Tibial artery (tissue), 4 donors: Measurements from ENCODE around the gene COQ3.

Source experiments
- DNase-seq, 2 donors: peaks; one replicate each; pipeline ENCODE4 v3.0.0-alpha.2; 2019
- H3K27ac ChIP-seq, 2 donors: fragments of 200-600 bp; sonication (generic) in 1 of 2; 1 replicate in 1 of 2; 2 replicates in 1 of 2; pipeline ENCODE4 v1.5.1; 2018 to 2019; ENCODE audit warnings: mild to moderate bottlenecking in 1 of 2
- H3K27me3 ChIP-seq, 2 donors: fragments of 200-600 bp; sonication (generic) in 1 of 2; one replicate each; pipeline versions ENCODE4 v1.5.1 to v1.6.0; 2016 to 2019
- H3K36me3 ChIP-seq, 3 donors: fragments of 200-600 bp; sonication (generic) in 2 of 3; one replicate each; pipeline ENCODE4 v1.5.1; 2016 to 2019; ENCODE audit warnings: mild to moderate bottlenecking in 2 of 3
- H3K4me1 ChIP-seq, 4 donors: fragments of 200-600 bp; sonication (generic) in 2 of 4; 1 replicate in 3 of 4; 2 replicates in 1 of 4; pipeline ENCODE4 v1.5.1; 2016 to 2019
- H3K4me3 ChIP-seq, 2 donors: fragments of 200-600 bp; sonication (generic) in 1 of 2; 1 replicate in 1 of 2; 2 replicates in 1 of 2; pipeline ENCODE4 v1.5.1; 2018 to 2019; ENCODE audit warnings: mild to moderate bottlenecking in 2 of 2
- H3K9me3 ChIP-seq, 3 donors: fragments of 200-600 bp; sonication (generic) in 1 of 3; one replicate each; pipeline ENCODE4 v1.5.1; 2016 to 2019
- intact Hi-C: fragments of 100-400 bp; cut with DNase I; formaldehyde crosslinking; loops from one replicate; pipeline ENCODE4 v1.15.0; 2023; ENCODE audit warnings: low total_unique reads
- TF ChIP-seq, protein P1 (sequence below), 2 experiments: fragments of 200-600 bp in 1 of 2; fragments of 450-650 bp in 1 of 2; IDR thresholded peaks; one replicate each; pipeline ENCODE4 v1.5.1; 2017 to 2019; ENCODE audit warnings: antibody characterized with exemption in 2 of 2, mild to moderate bottlenecking in 1 of 2, moderate library complexity in 1 of 2

COQ3 gene

DNA sequence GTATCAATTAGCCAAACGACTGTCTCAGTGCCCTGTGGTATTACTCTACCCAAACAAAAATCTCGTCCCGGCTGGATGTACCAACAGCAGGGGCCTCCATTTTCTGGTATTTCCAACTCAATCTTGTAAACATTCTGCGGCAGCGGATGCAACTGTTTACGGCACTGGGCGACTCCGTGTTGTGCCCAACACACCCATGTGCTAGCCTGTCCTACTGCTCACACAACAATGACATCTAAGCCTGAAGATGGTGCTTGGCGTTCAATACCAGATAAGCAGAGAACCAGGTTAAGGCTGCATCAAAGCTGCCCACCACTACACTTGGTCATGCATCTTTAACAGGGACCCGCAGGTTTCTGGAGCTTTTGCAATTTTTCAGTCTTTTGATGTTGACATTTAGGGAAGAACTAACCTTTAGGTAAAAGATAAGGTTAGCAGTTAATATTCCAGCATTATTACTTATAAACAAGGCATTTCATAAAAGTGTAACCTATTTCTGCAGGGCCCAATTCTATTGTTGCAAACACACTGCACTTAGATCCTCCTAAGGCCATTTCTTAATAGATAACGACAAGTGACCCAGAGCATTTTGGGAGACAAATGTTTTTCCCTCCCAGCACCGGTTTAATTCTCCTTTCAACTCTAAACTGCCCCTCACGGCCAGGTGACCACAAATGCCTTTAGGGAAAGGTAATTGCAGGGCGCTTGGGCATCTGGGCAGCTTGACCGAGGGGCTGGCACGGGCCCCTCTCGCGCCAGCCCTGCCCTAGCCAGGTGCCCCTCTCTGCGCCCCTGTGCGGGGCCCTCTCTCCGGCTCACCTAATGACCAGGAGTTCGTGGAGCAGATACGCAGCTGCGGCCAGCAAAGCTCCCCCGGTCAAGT, 45.5 kb downstream of the COQ3 start:
- Histone ChIP-seq H3K4me1 (peaks cover 0 to 25% (median 14%) of the 10 kb centered on the region in 4 donors), H3K4me3 (peak overlapping the region; percentile 62 to 87), H3K36me3 (no peaks in the 10 kb centered on the region), H3K27ac (peak overlapping the region; percentile 70 to 87), H3K9me3 (no peaks in the 10 kb centered on the region), H3K27me3 (no peaks in the 10 kb centered on the region)
- DNase-seq: no peak
- intact Hi-C loops: no loop called here
- TF ChIP-seq, protein P1, sequence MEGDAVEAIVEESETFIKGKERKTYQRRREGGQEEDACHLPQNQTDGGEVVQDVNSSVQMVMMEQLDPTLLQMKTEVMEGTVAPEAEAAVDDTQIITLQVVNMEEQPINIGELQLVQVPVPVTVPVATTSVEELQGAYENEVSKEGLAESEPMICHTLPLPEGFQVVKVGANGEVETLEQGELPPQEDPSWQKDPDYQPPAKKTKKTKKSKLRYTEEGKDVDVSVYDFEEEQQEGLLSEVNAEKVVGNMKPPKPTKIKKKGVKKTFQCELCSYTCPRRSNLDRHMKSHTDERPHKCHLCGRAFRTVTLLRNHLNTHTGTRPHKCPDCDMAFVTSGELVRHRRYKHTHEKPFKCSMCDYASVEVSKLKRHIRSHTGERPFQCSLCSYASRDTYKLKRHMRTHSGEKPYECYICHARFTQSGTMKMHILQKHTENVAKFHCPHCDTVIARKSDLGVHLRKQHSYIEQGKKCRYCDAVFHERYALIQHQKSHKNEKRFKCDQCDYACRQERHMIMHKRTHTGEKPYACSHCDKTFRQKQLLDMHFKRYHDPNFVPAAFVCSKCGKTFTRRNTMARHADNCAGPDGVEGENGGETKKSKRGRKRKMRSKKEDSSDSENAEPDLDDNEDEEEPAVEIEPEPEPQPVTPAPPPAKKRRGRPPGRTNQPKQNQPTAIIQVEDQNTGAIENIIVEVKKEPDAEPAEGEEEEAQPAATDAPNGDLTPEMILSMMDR (IDR thresholded peaks at IDR 0.05): no peak

DNA sequence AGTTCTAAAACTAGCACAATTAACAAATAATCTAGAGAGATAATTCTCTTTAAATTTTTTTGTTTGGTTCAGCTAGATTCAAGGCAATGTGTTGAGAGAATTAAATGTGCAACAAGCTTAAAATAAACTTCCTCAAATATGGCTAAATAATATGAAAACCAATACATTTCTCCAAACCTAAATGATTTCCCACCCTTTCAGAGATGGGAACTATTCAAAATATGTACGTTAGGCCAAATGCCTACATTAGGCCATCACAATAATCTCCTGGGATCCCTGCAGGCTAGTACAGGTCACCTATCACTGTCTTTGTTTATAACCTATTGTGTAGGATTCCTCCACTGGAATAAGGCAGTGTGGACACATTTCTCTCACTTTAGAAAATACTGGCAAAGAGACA, 46.2 kb downstream of the COQ3 start:
- Histone ChIP-seq H3K9me3 (no peaks in the 10 kb centered on the region), H3K4me1 (peaks cover 0 to 25% (median 14%) of the 10 kb centered on the region in 4 donors)
- TF ChIP-seq, protein P1 (IDR thresholded peaks at IDR 0.05): no peak

DNA sequence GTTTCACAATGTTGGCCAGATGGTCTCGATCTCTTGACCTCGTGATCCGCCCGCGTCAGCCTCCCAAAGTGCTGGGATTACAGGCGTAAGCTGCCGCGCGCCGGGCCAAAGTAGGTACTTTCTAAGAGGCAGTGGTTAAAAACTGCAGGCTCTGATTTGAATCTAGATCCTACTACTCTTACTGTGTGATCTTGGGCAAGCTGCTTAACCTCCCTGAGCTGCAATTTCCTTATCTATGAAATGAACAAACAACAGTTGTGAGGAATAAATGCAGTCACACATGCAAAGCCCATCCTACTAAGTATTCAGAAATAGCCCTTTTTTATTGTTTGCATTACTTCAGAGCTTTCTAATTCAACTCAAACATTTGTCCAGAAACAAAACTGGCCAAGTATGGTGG, 47.4 kb downstream of the COQ3 start:
- Histone ChIP-seq H3K36me3 (no peaks in the 10 kb centered on the region), H3K9me3 (no peaks in the 10 kb centered on the region), H3K4me3 (no peak overlapping the region), H3K4me1 (peaks cover 0 to 25% (median 14%) of the 10 kb centered on the region in 4 donors), H3K27ac (no peak overlapping the region), H3K27me3 (no peaks in the 10 kb centered on the region)
- intact Hi-C loops: no loop called here
- no peak for DNase-seq
- TF ChIP-seq, protein P1 (IDR thresholded peaks at IDR 0.05): no peak

More for the DNA sequence above, 46.2 kb downstream of the COQ3 start:
- Histone ChIP-seq H3K4me3 (no peak overlapping the region), H3K27me3 (no peaks in the 10 kb centered on the region), H3K36me3 (no peaks in the 10 kb centered on the region), H3K27ac (peak overlapping the region in 1 of 2 donors; percentile 87)
- DNase-seq: no peak
- intact Hi-C loops: no loop called here

DNA sequence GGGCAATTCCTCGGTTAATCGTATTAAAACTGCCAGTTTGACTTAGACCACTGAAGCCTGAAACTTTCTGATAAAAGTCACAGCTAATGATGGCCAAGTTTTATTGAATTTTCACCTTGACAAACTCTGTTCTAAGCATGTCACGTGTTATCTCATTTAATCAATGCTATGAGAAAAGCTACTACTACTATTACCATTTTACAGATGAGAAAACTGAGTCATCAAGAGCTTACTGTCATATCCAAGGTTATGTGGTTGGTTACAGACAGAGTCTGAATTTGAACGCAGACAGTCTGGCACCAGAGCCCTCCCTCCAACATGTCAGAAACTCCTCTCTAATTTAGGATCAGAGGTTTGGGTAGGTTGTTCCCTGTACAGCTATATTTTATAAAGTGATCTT, 48.8 kb downstream of the COQ3 start:
- TF ChIP-seq, protein P1 (IDR thresholded peaks at IDR 0.05): no peak
- H3K27ac ChIP-seq: no peak overlapping the region
- H3K9me3 ChIP-seq: no peaks in the 10 kb centered on the region
- H3K27me3 ChIP-seq: no peaks in the 10 kb centered on the region
- H3K4me1 ChIP-seq: peaks cover 0 to 20% (median 13%) of the 10 kb centered on the region in 4 donors
- DNase-seq: no peak
- intact Hi-C loops: no loop called here
- H3K4me3 ChIP-seq: no peak overlapping the region
- no peaks in the 10 kb centered on the region for H3K36me3 ChIP-seq

DNA sequence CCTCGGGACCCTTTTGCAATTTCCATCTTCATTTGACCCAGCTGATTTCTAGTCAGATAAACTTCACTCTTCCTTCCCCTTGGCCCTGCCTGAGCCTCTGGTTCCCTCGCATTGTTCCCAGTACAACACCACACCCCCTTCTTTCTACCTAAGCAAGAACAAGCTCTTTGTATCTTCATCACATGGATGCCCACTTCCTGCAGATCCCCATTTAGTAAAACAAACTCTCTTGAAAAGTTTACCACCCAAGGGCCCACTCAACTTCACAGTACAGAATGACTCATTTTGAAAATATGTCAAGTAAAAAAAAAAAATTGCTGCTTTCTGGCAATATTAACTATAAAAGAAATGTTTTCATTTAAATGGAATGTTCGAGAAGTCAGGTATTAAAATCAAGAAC, 49.7 kb downstream of the COQ3 start:
- Histone ChIP-seq H3K4me3 (no peak overlapping the region), H3K36me3 (no peaks in the 10 kb centered on the region), H3K27me3 (no peaks in the 10 kb centered on the region), H3K9me3 (no peaks in the 10 kb centered on the region), H3K27ac (no peak overlapping the region), H3K4me1 (peaks cover 0 to 16% (median 8%) of the 10 kb centered on the region in 4 donors)
- TF ChIP-seq, protein P1 (IDR thresholded peaks at IDR 0.05): no peak
- no peak for DNase-seq
- intact Hi-C loops: no loop called here
